ENCODE data around the gene SIGLEC11. TPM values are rescaled to one million over a fixed set of nuclear protein-coding genes. Genes with fewer than 3 reads are reported as not detected.
"Not testable (repeated sequence)": the region's sequence is repeated elsewhere in the genome, so short reads cannot be mapped to it uniquely, and the experiment has no call there.

SIGLEC11 gene, protein sequence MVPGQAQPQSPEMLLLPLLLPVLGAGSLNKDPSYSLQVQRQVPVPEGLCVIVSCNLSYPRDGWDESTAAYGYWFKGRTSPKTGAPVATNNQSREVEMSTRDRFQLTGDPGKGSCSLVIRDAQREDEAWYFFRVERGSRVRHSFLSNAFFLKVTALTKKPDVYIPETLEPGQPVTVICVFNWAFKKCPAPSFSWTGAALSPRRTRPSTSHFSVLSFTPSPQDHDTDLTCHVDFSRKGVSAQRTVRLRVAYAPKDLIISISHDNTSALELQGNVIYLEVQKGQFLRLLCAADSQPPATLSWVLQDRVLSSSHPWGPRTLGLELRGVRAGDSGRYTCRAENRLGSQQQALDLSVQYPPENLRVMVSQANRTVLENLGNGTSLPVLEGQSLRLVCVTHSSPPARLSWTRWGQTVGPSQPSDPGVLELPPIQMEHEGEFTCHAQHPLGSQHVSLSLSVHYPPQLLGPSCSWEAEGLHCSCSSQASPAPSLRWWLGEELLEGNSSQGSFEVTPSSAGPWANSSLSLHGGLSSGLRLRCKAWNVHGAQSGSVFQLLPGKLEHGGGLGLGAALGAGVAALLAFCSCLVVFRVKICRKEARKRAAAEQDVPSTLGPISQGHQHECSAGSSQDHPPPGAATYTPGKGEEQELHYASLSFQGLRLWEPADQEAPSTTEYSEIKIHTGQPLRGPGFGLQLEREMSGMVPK
- total RNA-seq = 7.7 TPM
- long read RNA-seq, partial matches to known transcripts = 5 of 8 reads
- long read RNA-seq, other reads (novel, unspliced or antisense) = 1 of 8 reads

DNA sequence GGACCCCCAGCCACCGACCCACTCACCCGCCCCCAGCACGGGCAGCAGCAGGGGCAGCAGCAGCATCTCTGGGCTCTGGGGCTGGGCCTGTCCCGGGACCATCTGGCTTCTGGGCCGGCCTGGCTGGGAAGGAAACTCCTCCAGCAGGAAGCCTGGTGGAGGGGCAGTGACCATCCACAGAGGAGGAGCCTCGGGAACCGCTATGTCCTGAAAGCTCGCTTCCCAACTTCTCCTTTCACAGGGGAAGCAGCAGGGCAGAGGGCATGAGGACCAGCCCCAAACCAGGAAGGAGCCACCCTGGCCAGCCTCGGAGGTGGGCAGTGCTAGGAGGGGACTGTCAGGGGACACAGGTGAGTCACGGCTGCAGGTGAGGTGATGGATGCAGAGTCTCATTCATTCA, at the start of gene SIGLEC11:
Gene SIGLEC11 (minus strand): TSS at position 193 of the 400 bp plus-strand sequence. CDS start 91 bp downstream, at position 102.
- H3K36me3 ChIP-seq; H3K27ac ChIP-seq; H3K27me3 ChIP-seq (ENCODE audit: low read depth); intact Hi-C loops (cut with DNase I); H3K4me1 ChIP-seq; H3K9me3 ChIP-seq: not testable (repeated sequence)
- H3K4me3 ChIP-seq = peak within 1 kb of the TSS; percentile 11
- ATAC-seq = peak; percentile 67 to 72
- peak; percentile 46 for DNase-seq

DNA sequence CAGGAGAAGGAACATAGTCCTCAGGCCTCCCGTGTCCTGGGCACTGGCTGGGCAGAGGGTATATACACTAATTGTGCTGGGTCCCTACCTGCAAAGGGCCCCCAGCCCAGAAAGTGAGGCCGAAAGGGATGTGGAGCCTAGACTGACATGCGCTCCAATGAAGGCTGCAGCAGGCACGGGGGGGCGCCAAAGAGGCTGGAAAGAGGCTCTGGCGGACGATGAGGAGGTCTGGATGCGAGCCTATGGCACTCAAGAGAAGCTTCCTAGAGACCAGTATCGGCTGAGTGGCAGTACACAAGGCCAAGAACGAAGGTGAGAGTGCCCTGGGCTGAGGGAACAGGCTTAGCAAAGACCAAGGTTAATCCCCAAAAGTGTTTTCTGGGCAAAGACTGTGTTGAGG, 47.6 kb upstream of the SIGLEC11 start:
- DNase-seq (no peak), ATAC-seq (no peak)
- Histone ChIP-seq H3K4me3 (no peak overlapping the region), H3K27me3 (ENCODE audit: low read depth) (no peaks in the 10 kb centered on the region), H3K4me1 (peaks cover 13% of the 10 kb centered on the region), H3K9me3 (no peaks in the 10 kb centered on the region), H3K36me3 (peaks cover 90% of the 10 kb centered on the region), H3K27ac (no peak overlapping the region)
- intact Hi-C loops (cut with DNase I) = no loop called here
- TF ChIP-seq, protein P1, sequence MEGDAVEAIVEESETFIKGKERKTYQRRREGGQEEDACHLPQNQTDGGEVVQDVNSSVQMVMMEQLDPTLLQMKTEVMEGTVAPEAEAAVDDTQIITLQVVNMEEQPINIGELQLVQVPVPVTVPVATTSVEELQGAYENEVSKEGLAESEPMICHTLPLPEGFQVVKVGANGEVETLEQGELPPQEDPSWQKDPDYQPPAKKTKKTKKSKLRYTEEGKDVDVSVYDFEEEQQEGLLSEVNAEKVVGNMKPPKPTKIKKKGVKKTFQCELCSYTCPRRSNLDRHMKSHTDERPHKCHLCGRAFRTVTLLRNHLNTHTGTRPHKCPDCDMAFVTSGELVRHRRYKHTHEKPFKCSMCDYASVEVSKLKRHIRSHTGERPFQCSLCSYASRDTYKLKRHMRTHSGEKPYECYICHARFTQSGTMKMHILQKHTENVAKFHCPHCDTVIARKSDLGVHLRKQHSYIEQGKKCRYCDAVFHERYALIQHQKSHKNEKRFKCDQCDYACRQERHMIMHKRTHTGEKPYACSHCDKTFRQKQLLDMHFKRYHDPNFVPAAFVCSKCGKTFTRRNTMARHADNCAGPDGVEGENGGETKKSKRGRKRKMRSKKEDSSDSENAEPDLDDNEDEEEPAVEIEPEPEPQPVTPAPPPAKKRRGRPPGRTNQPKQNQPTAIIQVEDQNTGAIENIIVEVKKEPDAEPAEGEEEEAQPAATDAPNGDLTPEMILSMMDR (IDR thresholded peaks at IDR 0.05) = no peak

DNA sequence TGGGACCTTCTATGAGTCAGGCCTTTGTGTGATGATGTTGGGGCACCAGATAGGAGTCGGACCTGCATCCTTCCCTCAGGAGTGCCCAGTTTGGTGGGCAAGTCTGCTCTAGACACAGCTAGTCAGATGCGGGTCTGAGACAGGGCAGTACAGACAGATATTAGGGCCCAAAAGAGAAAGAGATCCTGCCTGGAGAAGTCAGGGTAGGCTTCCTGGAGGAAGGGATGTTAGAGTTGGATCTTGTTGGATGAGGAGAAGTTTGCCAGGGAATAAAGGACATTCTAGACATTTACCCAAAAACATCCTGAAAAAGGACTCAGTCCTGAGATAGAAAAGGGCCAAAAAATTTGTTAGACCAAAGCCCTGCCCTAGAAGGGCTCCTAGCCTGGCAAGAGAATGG, 47.0 kb upstream of the SIGLEC11 start:
- intact Hi-C loops (cut with DNase I) = no loop called here
- Histone ChIP-seq H3K27ac (no peak overlapping the region), H3K4me1 (peaks cover 13% of the 10 kb centered on the region), H3K9me3 (no peaks in the 10 kb centered on the region), H3K4me3 (no peak overlapping the region), H3K27me3 (ENCODE audit: low read depth) (no peaks in the 10 kb centered on the region), H3K36me3 (peaks cover 90% of the 10 kb centered on the region)
- no peak for ATAC-seq
- DNase-seq = no peak
- TF ChIP-seq, protein P1 (IDR thresholded peaks at IDR 0.05) = no peak

DNA sequence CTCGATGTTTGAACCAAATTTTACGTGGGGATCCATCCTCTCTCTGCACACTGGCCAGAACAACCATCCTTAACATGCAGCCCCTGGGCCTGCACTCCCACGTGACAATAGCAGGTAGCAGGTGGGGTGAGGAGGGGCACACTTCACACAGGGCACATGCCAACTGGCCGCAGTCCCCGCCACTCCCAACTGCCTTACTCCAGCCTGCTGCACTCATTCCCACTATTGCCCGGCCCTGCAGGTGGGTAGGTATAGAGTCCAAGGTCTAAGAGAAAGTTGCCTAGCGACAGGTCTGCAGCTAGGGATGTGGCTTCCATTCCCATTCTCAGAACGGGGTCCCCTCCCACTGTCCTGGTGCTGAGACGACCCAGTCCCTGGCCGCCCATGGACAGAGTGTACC, 46.2 kb upstream of the SIGLEC11 start:
- Histone ChIP-seq H3K4me3 (no peak overlapping the region), H3K36me3 (peaks cover 90% of the 10 kb centered on the region), H3K27ac (no peak overlapping the region), H3K27me3 (ENCODE audit: low read depth) (no peaks in the 10 kb centered on the region), H3K9me3 (no peaks in the 10 kb centered on the region), H3K4me1 (peaks cover 13% of the 10 kb centered on the region)
- no peak for ATAC-seq
- DNase-seq = no peak
- TF ChIP-seq, protein P1 (IDR thresholded peaks at IDR 0.05) = no peak
- intact Hi-C loops (cut with DNase I) = no loop called here

DNA sequence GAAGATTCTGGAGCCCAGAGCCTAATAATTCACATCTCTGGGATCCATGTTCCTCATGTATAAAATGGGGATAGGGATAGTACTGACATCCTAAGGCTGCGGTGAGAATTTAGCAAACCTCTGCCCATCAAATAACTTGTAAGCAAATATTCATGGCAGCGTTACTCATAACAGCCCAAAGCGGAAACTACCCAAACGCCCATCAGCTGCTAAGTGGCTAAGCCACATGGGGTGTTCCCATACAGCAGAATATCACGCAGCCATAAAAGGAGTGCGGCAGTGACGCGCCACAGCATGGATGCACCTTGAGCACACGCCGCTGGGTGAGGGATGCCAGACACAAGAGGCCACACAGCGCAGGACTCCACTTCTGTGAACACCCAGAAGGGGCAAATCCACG, 44.5 kb upstream of the SIGLEC11 start:
- no peaks in the 10 kb centered on the region for H3K27me3 ChIP-seq (ENCODE audit: low read depth)
- peaks cover 97% of the 10 kb centered on the region for H3K36me3 ChIP-seq
- intact Hi-C loops (cut with DNase I) = no loop called here
- no peak overlapping the region for H3K4me3 ChIP-seq
- no peak for DNase-seq
- TF ChIP-seq, protein P1 (IDR thresholded peaks at IDR 0.05) = no peak
- no peak for ATAC-seq
- no peaks in the 10 kb centered on the region for H3K9me3 ChIP-seq
- no peak overlapping the region for H3K27ac ChIP-seq
- H3K4me1 ChIP-seq = peaks cover 13% of the 10 kb centered on the region

Measured in lower lobe of right lung (tissue), 2 donors.